ENCODE data around the gene TENT4A.

TENT4A gene

GRCh38 chr5:6743161-6743560, 29.9 kb downstream of the TENT4A start:
- TF ChIP-seq CTCF (IDR thresholded peaks at IDR 0.05; ENCODE audit: low read depth, low read length, missing control alignments), result no peak
- no peak for DNase-seq (ENCODE audit: low read depth)
- H3K4me3 ChIP-seq (ENCODE audit: low read depth, low read length), result no peak overlapping the region

- no peak overlapping the region for H3K4me3 ChIP-seq (ENCODE audit: low read depth, low read length)
- DNase-seq (ENCODE audit: low read depth), result no peak
- TF ChIP-seq CTCF (IDR thresholded peaks at IDR 0.05; ENCODE audit: low read depth, low read length, missing control alignments), result no peak
Measured at GRCh38 chr5:6744841-6745705, 31.8 kb downstream of the TENT4A start.

DNA sequence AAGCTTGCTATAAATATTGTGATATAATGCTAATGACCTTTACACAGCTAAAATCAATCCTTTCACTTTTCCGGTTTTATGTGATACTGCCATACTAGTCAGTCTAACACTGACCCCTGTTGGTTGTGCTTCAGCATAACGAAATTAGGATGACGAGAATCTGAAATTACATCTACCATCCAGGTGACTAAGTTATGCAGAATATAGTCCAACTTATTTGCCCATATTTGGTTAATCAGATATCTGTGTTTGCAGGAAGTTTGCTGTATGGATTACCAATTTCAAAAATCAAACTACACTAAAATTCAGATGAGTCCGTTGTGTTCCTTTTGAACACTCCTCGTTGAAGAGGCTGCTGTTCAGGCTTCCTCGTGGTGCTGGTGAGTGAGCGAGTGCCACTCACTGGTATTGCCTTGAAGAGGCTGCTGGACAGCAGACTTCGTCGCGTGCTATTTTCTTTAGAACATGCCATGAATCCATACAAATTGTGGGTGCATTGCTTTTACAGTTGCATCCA, 32.5 kb downstream of the TENT4A start:
- no peak for DNase-seq (ENCODE audit: low read depth)
- peak; percentile 61 for TF ChIP-seq CTCF (IDR thresholded peaks at IDR 0.05; ENCODE audit: low read depth, low read length, missing control alignments)
- H3K4me3 ChIP-seq (ENCODE audit: low read depth, low read length), result no peak overlapping the region

GRCh38 chr5:6746244-6746643, 33.0 kb downstream of the TENT4A start:
- DNase-seq (ENCODE audit: low read depth), result no peak
- TF ChIP-seq CTCF (IDR thresholded peaks at IDR 0.05; ENCODE audit: low read depth, low read length, missing control alignments), result no peak
- H3K4me3 ChIP-seq (ENCODE audit: low read depth, low read length), result no peak overlapping the region

GRCh38 chr5:6747103-6747502, 33.9 kb downstream of the TENT4A start:
- TF ChIP-seq CTCF (IDR thresholded peaks at IDR 0.05; ENCODE audit: low read depth, low read length, missing control alignments), result no peak
- no peak for DNase-seq (ENCODE audit: low read depth)
- no peak overlapping the region for H3K4me3 ChIP-seq (ENCODE audit: low read depth, low read length)

GRCh38 chr5:6748142-6748541, 34.9 kb downstream of the TENT4A start:
- no peak overlapping the region for H3K4me3 ChIP-seq (ENCODE audit: low read depth, low read length)
- TF ChIP-seq CTCF (IDR thresholded peaks at IDR 0.05; ENCODE audit: low read depth, low read length, missing control alignments), result no peak
- no peak for DNase-seq (ENCODE audit: low read depth)
